ENCODE results near the gene GLRA3. TPM values are rescaled to one million over a fixed set of nuclear protein-coding genes. Genes with fewer than 3 reads are reported as not detected.
"Not testable (repeated sequence)": the region's sequence is repeated elsewhere in the genome, so short reads cannot be mapped to it uniquely, and the experiment has no call there.

Gene GLRA3
- total RNA-seq, 2 donors from 2014 or later, result not detected

DNA sequence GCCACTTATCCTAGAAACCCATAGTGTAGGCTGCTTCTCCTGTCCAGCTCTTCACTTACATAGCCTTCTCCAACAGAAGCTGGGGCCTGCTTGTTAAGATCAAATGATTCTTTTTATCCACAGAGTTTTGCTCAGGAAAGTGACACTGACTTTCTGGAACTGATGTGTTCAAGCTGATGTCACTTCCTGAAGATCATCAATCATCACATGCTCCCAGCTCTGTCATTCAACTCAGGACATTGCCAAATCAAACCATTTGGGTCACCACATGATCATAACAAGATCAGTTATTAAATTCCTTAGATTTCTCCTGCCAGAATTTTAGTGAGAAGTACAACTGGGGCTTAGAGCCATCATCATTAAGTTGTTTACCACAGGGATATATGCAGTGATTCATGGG is 39.4 kb downstream of the GLRA3 start:
- Mint-ChIP-seq H3K27me3 (ENCODE audit: low read depth) (no peaks in the 10 kb centered on the region), H3K36me3 (ENCODE audit: insufficient read depth in 2 of 2) (no peaks in the 10 kb centered on the region), H3K9me3 (peaks cover 0 to 4% of the 10 kb centered on the region in 2 donors), H3K27ac (no peak overlapping the region), H3K4me1 (ENCODE audit: low read depth) (no peaks in the 10 kb centered on the region), H3K4me3 (no peak overlapping the region)
- ATAC-seq (replicated peaks in 1 of 2), result no peak
- DNase-seq, result no peak

DNA sequence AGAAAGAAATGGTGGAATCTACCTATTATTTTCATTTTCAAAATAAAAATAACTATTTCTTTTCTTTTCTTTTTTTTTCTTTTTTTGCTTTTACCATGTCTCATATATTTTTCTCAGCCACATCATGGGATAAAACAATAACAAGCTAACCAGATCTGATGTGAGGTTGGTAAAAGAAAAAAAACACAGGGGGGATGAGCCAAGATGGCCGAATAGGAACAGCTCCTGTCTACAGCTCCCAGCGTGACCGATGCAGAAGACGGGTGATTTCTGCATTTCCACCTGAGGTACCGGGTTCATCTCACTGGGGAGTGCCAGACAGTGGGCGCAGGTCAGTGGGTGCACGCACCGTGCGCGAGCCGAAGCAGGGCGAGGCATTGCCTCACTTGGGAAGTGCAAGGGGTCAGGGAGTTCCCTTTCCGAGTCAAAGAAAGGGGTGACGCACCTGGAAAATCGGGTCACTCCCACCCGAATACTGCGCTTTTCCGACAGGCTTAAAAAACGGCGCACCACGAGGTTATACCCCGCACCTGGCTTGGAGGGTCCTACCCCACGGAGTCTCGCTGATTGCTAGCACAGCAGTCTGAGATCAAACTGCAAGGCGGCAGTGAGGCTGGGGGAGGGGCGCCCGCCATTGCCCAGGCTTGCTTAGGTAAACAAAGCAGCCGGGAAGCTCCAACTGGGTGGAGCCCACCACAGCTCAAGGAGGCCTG is 50.6 kb downstream of the GLRA3 start:
- not testable (repeated sequence) for ATAC-seq (replicated peaks in 1 of 2)

GRCh38 chr4:174775366-174775765 is 53.7 kb downstream of the GLRA3 start:
- Mint-ChIP-seq H3K27ac (no peak overlapping the region), H3K27me3 (ENCODE audit: low read depth) (no peaks in the 10 kb centered on the region), H3K36me3 (ENCODE audit: insufficient read depth in 2 of 2) (no peaks in the 10 kb centered on the region), H3K9me3 (no peaks in the 10 kb centered on the region), H3K4me3 (no peak overlapping the region), H3K4me1 (ENCODE audit: low read depth) (no peaks in the 10 kb centered on the region)
- ATAC-seq (replicated peaks in 1 of 2) (no peak), DNase-seq (no peak)

More for the DNA sequence above, 50.6 kb downstream of the GLRA3 start:
- not testable (repeated sequence) for H3K9me3 Mint-ChIP-seq; H3K27ac Mint-ChIP-seq; H3K4me1 Mint-ChIP-seq (ENCODE audit: low read depth); DNase-seq; H3K36me3 Mint-ChIP-seq (ENCODE audit: insufficient read depth in 2 of 2); H3K27me3 Mint-ChIP-seq (ENCODE audit: low read depth); H3K4me3 Mint-ChIP-seq

DNA sequence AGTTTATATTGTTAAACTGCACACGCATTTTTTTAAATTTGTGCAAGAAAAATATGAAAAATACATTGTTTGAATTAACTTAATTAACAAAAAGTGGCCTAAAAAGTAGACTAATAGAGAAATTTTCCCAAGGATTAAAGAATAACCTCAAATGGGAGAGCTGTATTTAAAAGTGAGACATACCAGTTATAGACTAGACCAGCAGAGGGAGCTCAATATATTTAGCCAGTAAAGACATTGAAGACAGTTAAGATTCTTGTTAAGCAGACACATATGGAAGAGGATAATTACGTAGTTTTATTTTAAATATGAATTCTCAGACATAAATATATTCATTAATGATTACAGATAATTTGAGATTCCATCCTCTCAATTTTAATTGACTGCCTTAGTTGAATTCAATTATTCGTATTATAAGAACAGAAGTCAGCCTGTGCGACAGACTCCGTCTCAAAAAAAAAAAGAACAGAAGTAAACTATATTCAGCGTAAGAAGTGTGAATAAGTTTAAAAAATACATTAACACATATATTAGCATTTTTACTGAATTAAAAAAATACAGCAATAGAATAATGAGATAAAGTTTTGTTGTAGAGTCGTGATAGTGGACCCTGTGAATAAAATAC is 64.8 kb downstream of the GLRA3 start:
- Mint-ChIP-seq H3K36me3 (ENCODE audit: insufficient read depth in 2 of 2) (no peaks in the 10 kb centered on the region), H3K4me1 (ENCODE audit: low read depth) (no peaks in the 10 kb centered on the region), H3K4me3 (no peak overlapping the region), H3K27me3 (ENCODE audit: low read depth) (no peaks in the 10 kb centered on the region), H3K9me3 (no peaks in the 10 kb centered on the region), H3K27ac (no peak overlapping the region)
- DNase-seq (no peak), ATAC-seq (replicated peaks in 1 of 2) (no peak)

GRCh38 chr4:174763454-174764104 is 65.5 kb downstream of the GLRA3 start:
- Mint-ChIP-seq H3K4me3 (no peak overlapping the region), H3K4me1 (ENCODE audit: low read depth) (no peaks in the 10 kb centered on the region), H3K27me3 (ENCODE audit: low read depth) (no peaks in the 10 kb centered on the region), H3K9me3 (no peaks in the 10 kb centered on the region), H3K36me3 (ENCODE audit: insufficient read depth in 2 of 2) (no peaks in the 10 kb centered on the region), H3K27ac (no peak overlapping the region)
- ATAC-seq (replicated peaks in 1 of 2), result no peak
- DNase-seq, result no peak

GRCh38 chr4:174761451-174761850 is 67.6 kb downstream of the GLRA3 start:
- no peaks in the 10 kb centered on the region for H3K4me1 Mint-ChIP-seq (ENCODE audit: low read depth)
- no peak overlapping the region for H3K27ac Mint-ChIP-seq
- no peaks in the 10 kb centered on the region for H3K27me3 Mint-ChIP-seq (ENCODE audit: low read depth)
- no peaks in the 10 kb centered on the region for H3K36me3 Mint-ChIP-seq (ENCODE audit: insufficient read depth in 2 of 2)
- DNase-seq (no peak), ATAC-seq (replicated peaks in 1 of 2) (no peak)
- H3K9me3 Mint-ChIP-seq, result no peaks in the 10 kb centered on the region
- no peak overlapping the region for H3K4me3 Mint-ChIP-seq

- no peaks in the 10 kb centered on the region for H3K36me3 Mint-ChIP-seq (ENCODE audit: insufficient read depth in 2 of 2)
- H3K27me3 Mint-ChIP-seq (ENCODE audit: low read depth), result no peaks in the 10 kb centered on the region
- no peak for ATAC-seq (replicated peaks in 1 of 2)
- H3K4me1 Mint-ChIP-seq (ENCODE audit: low read depth), result no peaks in the 10 kb centered on the region
- no peak overlapping the region for H3K4me3 Mint-ChIP-seq
- H3K27ac Mint-ChIP-seq, result no peak overlapping the region
- DNase-seq, result no peak
- H3K9me3 Mint-ChIP-seq, result no peaks in the 10 kb centered on the region
These were observed 71.3 kb downstream of the GLRA3 start for GRCh38 chr4:174757736-174758135.

GRCh38 chr4:174753021-174753420 is 76.0 kb downstream of the GLRA3 start:
- no peak for ATAC-seq (replicated peaks in 1 of 2)
- no peaks in the 10 kb centered on the region for H3K27me3 Mint-ChIP-seq (ENCODE audit: low read depth)
- DNase-seq, result no peak
- no peaks in the 10 kb centered on the region for H3K36me3 Mint-ChIP-seq (ENCODE audit: insufficient read depth in 2 of 2)
- no peaks in the 10 kb centered on the region for H3K4me1 Mint-ChIP-seq (ENCODE audit: low read depth)
- H3K27ac Mint-ChIP-seq, result no peak overlapping the region
- no peaks in the 10 kb centered on the region for H3K9me3 Mint-ChIP-seq
- no peak overlapping the region for H3K4me3 Mint-ChIP-seq

GRCh38 chr4:174752026-174752425 is 77.0 kb downstream of the GLRA3 start:
- Mint-ChIP-seq H3K27ac (no peak overlapping the region), H3K27me3 (ENCODE audit: low read depth) (no peaks in the 10 kb centered on the region), H3K9me3 (peaks cover under 1% of the 10 kb centered on the region in 2 donors), H3K4me3 (no peak overlapping the region), H3K4me1 (ENCODE audit: low read depth) (no peaks in the 10 kb centered on the region), H3K36me3 (ENCODE audit: insufficient read depth in 2 of 2) (no peaks in the 10 kb centered on the region)
- DNase-seq (no peak), ATAC-seq (replicated peaks in 1 of 2) (no peak)

GRCh38 chr4:174749091-174749490 is 80.0 kb downstream of the GLRA3 start:
- Mint-ChIP-seq H3K9me3 (peaks cover 2 to 5% of the 10 kb centered on the region in 2 donors), H3K4me3 (no peak overlapping the region), H3K27ac (no peak overlapping the region), H3K27me3 (ENCODE audit: low read depth) (no peaks in the 10 kb centered on the region), H3K36me3 (ENCODE audit: insufficient read depth in 2 of 2) (peaks cover 0 to 2% of the 10 kb centered on the region in 2 donors), H3K4me1 (ENCODE audit: low read depth) (no peaks in the 10 kb centered on the region)
- no peak for DNase-seq
- no peak for ATAC-seq (replicated peaks in 1 of 2)

- DNase-seq, result no peak
- no peak overlapping the region for H3K4me3 Mint-ChIP-seq
- ATAC-seq (replicated peaks in 1 of 2), result no peak
- no peak overlapping the region for H3K27ac Mint-ChIP-seq
- H3K36me3 Mint-ChIP-seq (ENCODE audit: insufficient read depth in 2 of 2), result peaks cover 0 to 2% of the 10 kb centered on the region in 2 donors
- peaks cover 2 to 5% of the 10 kb centered on the region in 2 donors for H3K9me3 Mint-ChIP-seq
- H3K4me1 Mint-ChIP-seq (ENCODE audit: low read depth), result no peaks in the 10 kb centered on the region
- no peaks in the 10 kb centered on the region for H3K27me3 Mint-ChIP-seq (ENCODE audit: low read depth)
These were observed 82.3 kb downstream of the GLRA3 start for GRCh38 chr4:174746710-174747109.

- Mint-ChIP-seq H3K27ac (no peak overlapping the region), H3K4me3 (no peak overlapping the region), H3K9me3 (peaks cover 2 to 5% of the 10 kb centered on the region in 2 donors), H3K27me3 (ENCODE audit: low read depth) (no peaks in the 10 kb centered on the region), H3K4me1 (ENCODE audit: low read depth) (no peaks in the 10 kb centered on the region), H3K36me3 (ENCODE audit: insufficient read depth in 2 of 2) (peaks cover 0 to 2% of the 10 kb centered on the region in 2 donors)
- ATAC-seq (replicated peaks in 1 of 2), result no peak
- no peak for DNase-seq
These were observed 86.5 kb downstream of the GLRA3 start for GRCh38 chr4:174742561-174742960.

- Mint-ChIP-seq H3K4me3 (no peak overlapping the region), H3K27ac (no peak overlapping the region), H3K36me3 (ENCODE audit: insufficient read depth in 2 of 2) (no peaks in the 10 kb centered on the region), H3K4me1 (ENCODE audit: low read depth) (no peaks in the 10 kb centered on the region), H3K27me3 (ENCODE audit: low read depth) (no peaks in the 10 kb centered on the region), H3K9me3 (peaks cover 0 to 3% of the 10 kb centered on the region in 2 donors)
- DNase-seq (no peak), ATAC-seq (replicated peaks in 1 of 2) (no peak)
These were observed 89.5 kb downstream of the GLRA3 start for GRCh38 chr4:174739576-174739975.
